Tibial artery (tissue), 4 donors: ENCODE results near the gene ASIC2.

Experiments
- DNase-seq, 2 donors: peaks; one replicate each; pipeline ENCODE4 v3.0.0-alpha.2; 2019
- H3K27ac ChIP-seq, 2 donors: fragments of 200-600 bp; sonication (generic) in 1 of 2; 1 replicate in 1 of 2; 2 replicates in 1 of 2; pipeline ENCODE4 v1.5.1; 2018 to 2019; ENCODE audit warnings: mild to moderate bottlenecking in 1 of 2
- H3K27me3 ChIP-seq, 2 donors: fragments of 200-600 bp; sonication (generic) in 1 of 2; one replicate each; pipeline versions ENCODE4 v1.5.1 to v1.6.0; 2016 to 2019
- H3K36me3 ChIP-seq, 3 donors: fragments of 200-600 bp; sonication (generic) in 2 of 3; one replicate each; pipeline ENCODE4 v1.5.1; 2016 to 2019; ENCODE audit warnings: mild to moderate bottlenecking in 2 of 3
- H3K4me1 ChIP-seq, 4 donors: fragments of 200-600 bp; sonication (generic) in 2 of 4; 1 replicate in 3 of 4; 2 replicates in 1 of 4; pipeline ENCODE4 v1.5.1; 2016 to 2019
- H3K4me3 ChIP-seq, 2 donors: fragments of 200-600 bp; sonication (generic) in 1 of 2; 1 replicate in 1 of 2; 2 replicates in 1 of 2; pipeline ENCODE4 v1.5.1; 2018 to 2019; ENCODE audit warnings: mild to moderate bottlenecking in 2 of 2
- H3K9me3 ChIP-seq, 3 donors: fragments of 200-600 bp; sonication (generic) in 1 of 3; one replicate each; pipeline ENCODE4 v1.5.1; 2016 to 2019
- CTCF ChIP-seq, 2 experiments: fragments of 200-600 bp in 1 of 2; fragments of 450-650 bp in 1 of 2; IDR thresholded peaks; one replicate each; pipeline ENCODE4 v1.5.1; 2017 to 2019; ENCODE audit warnings: antibody characterized with exemption in 2 of 2, mild to moderate bottlenecking in 1 of 2, moderate library complexity in 1 of 2
- intact Hi-C: fragments of 100-400 bp; cut with DNase I; formaldehyde crosslinking; loops from one replicate; pipeline ENCODE4 v1.15.0; 2023; ENCODE audit warnings: low total_unique reads

The ASIC2 gene

DNA sequence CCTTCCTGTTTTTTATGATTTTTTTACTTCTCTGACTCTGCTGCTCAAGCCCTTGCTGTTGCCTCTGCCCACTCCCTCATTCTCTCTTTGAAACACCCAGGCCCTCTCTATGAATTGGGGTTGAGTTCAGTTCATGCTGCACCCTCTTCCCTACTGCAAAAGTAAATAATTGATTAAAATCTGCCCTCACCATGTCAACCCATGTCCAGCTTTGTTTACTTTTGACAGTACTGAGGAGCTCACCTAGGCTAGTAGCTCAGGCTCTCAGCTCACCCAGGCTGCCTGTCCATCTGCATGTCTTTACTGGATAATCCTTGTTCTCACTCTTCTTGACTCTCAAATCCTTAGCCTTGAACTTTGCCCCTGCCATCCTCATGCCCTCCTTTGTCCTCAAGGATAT is 206.2 kb downstream of the ASIC2 start:
- intact Hi-C loops: no loop called here
- Histone ChIP-seq H3K36me3 (no peaks in the 10 kb centered on the region), H3K27ac (no peak overlapping the region), H3K27me3 (peaks cover 0 to 9% of the 10 kb centered on the region in 2 donors), H3K4me3 (no peak overlapping the region), H3K9me3 (no peaks in the 10 kb centered on the region), H3K4me1 (no peaks in the 10 kb centered on the region)
- DNase-seq: no peak
- TF ChIP-seq CTCF (IDR thresholded peaks at IDR 0.05): no peak

DNA sequence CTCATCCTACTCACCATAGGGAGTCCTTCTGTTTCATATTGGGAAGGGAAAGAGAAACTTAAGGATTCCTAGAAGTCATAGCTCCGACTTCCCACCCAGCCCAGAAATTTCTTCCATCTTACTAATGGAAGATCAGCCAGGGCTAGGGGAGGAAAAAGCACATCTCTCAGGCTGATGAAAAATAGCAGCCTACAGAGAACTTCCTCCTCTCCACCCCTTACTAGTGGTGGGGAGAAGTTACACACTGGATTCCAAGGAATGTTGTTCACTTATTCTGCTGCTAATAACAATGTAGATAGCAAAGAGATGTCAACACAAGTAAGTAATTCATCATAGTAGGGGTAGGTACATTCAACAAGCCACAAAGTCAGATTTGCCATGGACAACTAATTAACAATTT is 207.1 kb downstream of the ASIC2 start:
- Histone ChIP-seq H3K4me1 (no peaks in the 10 kb centered on the region), H3K36me3 (no peaks in the 10 kb centered on the region), H3K9me3 (no peaks in the 10 kb centered on the region), H3K27me3 (peaks cover 0 to 12% of the 10 kb centered on the region in 2 donors), H3K27ac (no peak overlapping the region), H3K4me3 (no peak overlapping the region)
- intact Hi-C loops: no loop called here
- no peak for TF ChIP-seq CTCF (IDR thresholded peaks at IDR 0.05)
- no peak for DNase-seq

DNA sequence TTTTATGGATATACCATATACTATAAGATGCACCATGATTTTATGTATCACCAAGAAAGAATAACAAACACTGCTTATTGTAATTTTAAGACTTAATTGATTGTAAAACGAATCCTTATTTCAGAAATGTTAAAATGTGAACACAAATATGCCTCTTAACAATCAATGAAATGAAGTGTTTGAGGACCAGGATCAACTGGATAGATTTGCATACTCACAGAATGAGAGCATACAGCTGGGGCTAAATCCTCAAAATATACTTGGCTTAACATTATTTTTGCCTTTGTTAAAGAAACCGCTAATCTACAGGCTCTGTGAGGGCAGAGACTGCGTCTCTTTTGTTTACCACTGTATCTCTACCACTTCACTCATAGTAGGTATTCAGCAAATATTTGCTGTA is 207.8 kb downstream of the ASIC2 start:
- intact Hi-C loops: no loop called here
- H3K27ac ChIP-seq: no peak overlapping the region
- H3K4me1 ChIP-seq: no peaks in the 10 kb centered on the region
- peaks cover 0 to 12% of the 10 kb centered on the region in 2 donors for H3K27me3 ChIP-seq
- TF ChIP-seq CTCF (IDR thresholded peaks at IDR 0.05): no peak
- no peak overlapping the region for H3K4me3 ChIP-seq
- H3K36me3 ChIP-seq: no peaks in the 10 kb centered on the region
- no peaks in the 10 kb centered on the region for H3K9me3 ChIP-seq
- DNase-seq: no peak

DNA sequence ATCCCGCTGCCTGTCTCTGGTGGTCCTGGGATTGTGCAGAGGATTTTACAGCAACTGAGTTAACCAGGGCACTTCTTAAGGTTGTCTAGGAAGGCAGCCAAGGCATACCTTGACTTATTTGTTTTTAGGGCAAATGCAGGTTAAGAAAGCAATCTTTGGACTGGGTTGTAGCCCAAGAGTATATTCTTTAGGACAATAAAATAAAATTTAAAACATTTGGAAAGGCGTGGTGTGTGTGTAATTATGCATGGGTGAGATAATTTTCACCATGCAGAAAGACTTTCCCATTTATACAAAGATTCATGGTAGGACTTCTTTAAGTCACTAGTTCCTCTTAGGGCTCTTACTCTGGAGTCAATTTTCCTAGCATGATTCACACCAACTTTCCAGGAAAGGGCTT is 208.3 kb downstream of the ASIC2 start:
- Histone ChIP-seq H3K27ac (no peak overlapping the region), H3K4me1 (no peaks in the 10 kb centered on the region), H3K27me3 (peaks cover 0 to 16% of the 10 kb centered on the region in 2 donors), H3K36me3 (no peaks in the 10 kb centered on the region), H3K9me3 (no peaks in the 10 kb centered on the region), H3K4me3 (no peak overlapping the region)
- intact Hi-C loops: no loop called here
- DNase-seq: no peak
- TF ChIP-seq CTCF (IDR thresholded peaks at IDR 0.05): no peak

DNA sequence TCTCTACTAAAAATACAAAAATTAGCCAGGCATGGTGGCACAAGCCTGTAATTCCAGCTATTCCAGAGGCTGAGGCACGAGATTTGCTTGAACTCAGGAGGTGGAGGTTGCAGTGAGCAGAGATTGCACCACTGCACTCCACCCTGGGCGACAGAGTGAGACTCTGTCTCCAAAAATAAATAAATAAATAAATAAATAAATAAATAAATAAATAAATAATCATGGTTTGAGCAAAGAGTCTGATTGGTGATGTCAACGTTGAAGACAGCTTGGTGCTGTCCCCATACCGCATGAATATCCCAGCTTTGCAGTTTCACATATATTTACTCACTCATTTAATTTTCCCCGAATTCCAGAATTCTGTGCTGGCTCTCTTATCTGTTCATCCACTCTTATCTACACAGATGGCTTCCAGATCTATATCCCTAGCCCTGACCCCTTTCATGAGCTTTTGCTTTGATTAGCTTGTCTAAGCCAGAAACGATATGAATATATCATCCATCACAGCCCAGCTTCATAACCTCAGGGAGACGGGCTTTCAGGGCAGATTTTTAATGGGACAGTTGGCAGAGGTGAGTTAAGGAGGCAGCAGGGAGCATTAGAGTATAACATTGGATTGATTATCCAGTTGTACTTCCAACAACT is 210.4 kb downstream of the ASIC2 start:
- Histone ChIP-seq H3K4me3 (no peak overlapping the region), H3K9me3 (no peaks in the 10 kb centered on the region), H3K27ac (no peak overlapping the region), H3K36me3 (no peaks in the 10 kb centered on the region), H3K27me3 (peaks cover 0 to 28% of the 10 kb centered on the region in 2 donors), H3K4me1 (no peaks in the 10 kb centered on the region)
- TF ChIP-seq CTCF (IDR thresholded peaks at IDR 0.05): no peak
- DNase-seq: no peak
- intact Hi-C loops: no loop called here

DNA sequence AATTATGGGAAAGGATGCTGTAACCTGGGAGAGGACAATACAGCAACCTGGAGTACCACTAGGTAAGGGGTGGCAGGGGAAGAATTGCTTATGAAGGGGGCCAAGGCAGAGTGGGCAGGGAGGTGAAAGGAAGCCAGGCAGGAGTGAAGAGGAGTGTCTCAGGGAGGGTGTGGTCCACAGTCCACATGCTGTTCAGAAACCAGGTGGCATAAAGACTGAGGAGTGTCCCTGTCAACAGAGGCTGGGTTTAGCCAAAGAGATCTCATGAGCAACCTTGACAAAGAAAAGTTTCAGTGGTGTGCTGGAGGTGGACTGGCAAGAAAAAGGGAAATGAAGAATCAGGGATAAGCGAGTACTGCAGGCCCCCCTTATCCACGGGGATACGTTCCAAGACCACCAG is 213.0 kb downstream of the ASIC2 start:
- no peaks in the 10 kb centered on the region for H3K36me3 ChIP-seq

More for the DNA sequence above, 213.0 kb downstream of the ASIC2 start:
- Histone ChIP-seq H3K9me3 (no peaks in the 10 kb centered on the region), H3K27me3 (peaks cover 0 to 28% of the 10 kb centered on the region in 2 donors), H3K27ac (no peak overlapping the region), H3K4me1 (no peaks in the 10 kb centered on the region), H3K4me3 (no peak overlapping the region)
- intact Hi-C loops: no loop called here
- no peak for DNase-seq
- no peak for TF ChIP-seq CTCF (IDR thresholded peaks at IDR 0.05)
